HCT116 (cell line): ENCODE results near the gene CAMSAP1. TPM values are rescaled to one million over a fixed set of nuclear protein-coding genes. Genes with fewer than 3 reads are reported as not detected.

Experiments
- ATAC-seq: fragments of 200-7000 bp; cut with Tn5 transposase; 2 replicates; pipeline ENCODE4 v1.9.1; 2020; ENCODE audit warnings: mild to moderate bottlenecking, moderate library complexity
- BruUV-seq: library from RNA; stranded (reverse); fragments of 400-500 nt; replicated peaks from 2 replicates; lab custom pipeline; 2021; lab: Mats Ljungman, UMichigan
- CTCF ChIA-PET: fragments of 300-600 bp; sonication (Branson Sonifier 250); formaldehyde crosslinking; loops from one replicate; lab custom pipeline; 2021; ENCODE audit warnings: antibody characterized with exemption; lab: Charles Lee
- POLR2A ChIA-PET: fragments of 300-600, 350-600 bp; sonication (Branson Sonifier 250); formaldehyde crosslinking; loops from one replicate; lab custom pipeline; 2021; ENCODE audit warnings: antibody characterized with exemption; lab: Charles Lee
- RAD21 ChIA-PET, 2 experiments: fragments of 300-600 bp; sonication (Branson Sonifier 250); formaldehyde crosslinking; loops; one replicate each; lab custom pipeline; 2023; ENCODE audit warnings: low total read pairs in 2 of 2; ENCODE audit not compliant: uncharacterized antibody in 2 of 2, unreplicated experiment in 2 of 2, low non-redundant PET in 1 of 2; lab: Charles Lee
- DNase-seq: peaks from one replicate; pipeline ENCODE4 v3.0.0-alpha.2; 2010; ENCODE audit warnings: low read depth, low spot score
- H2AFZ ChIP-seq: fragments of 200-600 bp; shearing (Covaris generic), sonication (generic); 2 replicates; pipeline ENCODE4 v1.6.1; 2017; ENCODE audit warnings: low read depth, mixed run types, mixed read lengths, antibody characterized with exemption, low read length; ENCODE audit not compliant: poor library complexity, severe bottlenecking
- H3K27ac ChIP-seq: 2 replicates; pipeline ENCODE4 v1.5.1; 2012; ENCODE audit warnings: low read depth, low read length
- H3K27me3 ChIP-seq: fragments of 200-600 bp; sonication (generic); 2 replicates; pipeline ENCODE4 v1.6.1; 2016; ENCODE audit warnings: mixed run types, low read length, mixed read lengths; ENCODE audit not compliant: insufficient read depth
- H3K36me3 ChIP-seq, 2 experiments: fragments of 200-500 bp in 1 of 2; fragments of 200-600 bp in 1 of 2; sonication (Bioruptor generic) in 1 of 2; sonication (generic) in 1 of 2; 2 replicates each; pipeline versions ENCODE4 v1.5.1 to v1.6.1; 2014 to 2016; ENCODE audit warnings: low read length in 2 of 2, inconsistent platforms in 1 of 2, mixed read lengths in 1 of 2, mixed run types in 1 of 2; ENCODE audit not compliant: insufficient read depth in 2 of 2, control insufficient read depth in 1 of 2
- H3K4me1 ChIP-seq, 2 experiments: fragments of 200-600 bp in 1 of 2; sonication (generic) in 1 of 2; 2 replicates each; pipeline versions ENCODE4 v1.5.1 to v1.6.1; 2012 to 2017; ENCODE audit warnings: low read length in 2 of 2, inconsistent platforms in 1 of 2, mild to moderate bottlenecking in 1 of 2, mixed read lengths in 1 of 2, mixed run types in 1 of 2, moderate library complexity in 1 of 2; ENCODE audit not compliant: insufficient read depth in 2 of 2, control insufficient read depth in 1 of 2
- H3K4me2 ChIP-seq: fragments of 200-600 bp; sonication (generic); 2 replicates; pipeline ENCODE4 v1.6.1; 2017; ENCODE audit warnings: mixed run types, low read length, mixed read lengths
- H3K4me3 ChIP-seq, 2 experiments: fragments of 200-600 bp in 1 of 2; sonication (generic) in 1 of 2; replicated peaks in 1 of 2; 2 replicates each; pipeline ENCODE4 v1.5.1; 2011 to 2016; ENCODE audit warnings: low read length in 2 of 2, control low read depth in 1 of 2, low read depth in 1 of 2, mild to moderate bottlenecking in 1 of 2, mixed read lengths in 1 of 2, mixed run types in 1 of 2
- H3K79me2 ChIP-seq: fragments of 200-600 bp; sonication (generic); 2 replicates; pipeline ENCODE4 v1.6.1; 2017; ENCODE audit warnings: mild to moderate bottlenecking, mixed run types, low read length, moderate library complexity, mixed read lengths; ENCODE audit not compliant: insufficient read depth
- H3K9ac ChIP-seq: fragments of 200-600 bp; sonication (generic); 2 replicates; pipeline ENCODE4 v1.6.1; 2016; ENCODE audit warnings: low read length, mixed read lengths
- H3K9me2 ChIP-seq: fragments of 200-600 bp; sonication (generic), shearing (Covaris generic); 2 replicates; pipeline ENCODE4 v1.6.1; 2017; ENCODE audit warnings: mixed run types, mild to moderate bottlenecking, moderate library complexity; ENCODE audit not compliant: insufficient read depth
- H3K9me3 ChIP-seq, 2 experiments: fragments of 200-500 bp in 1 of 2; fragments of 200-600 bp in 1 of 2; sonication (Bioruptor generic) in 1 of 2; sonication (generic) in 1 of 2; 2 replicates each; pipeline ENCODE4 v1.6.1; 2014 to 2017; ENCODE audit warnings: low read length in 2 of 2, mixed read lengths in 2 of 2, inconsistent platforms in 1 of 2, low read depth in 1 of 2, mild to moderate bottlenecking in 1 of 2, mixed run types in 1 of 2, moderate library complexity in 1 of 2; ENCODE audit not compliant: control insufficient read depth in 1 of 2, insufficient read depth in 1 of 2
- H4K20me1 ChIP-seq: fragments of 200-600 bp; sonication (generic), shearing (Covaris generic); 2 replicates; pipeline ENCODE4 v1.6.1; 2017; ENCODE audit warnings: mixed run types, mild to moderate bottlenecking, moderate library complexity; ENCODE audit not compliant: insufficient read depth
- CBX3 ChIP-seq: IDR thresholded peaks from 2 replicates; pipeline ENCODE4 v1.6.1; 2012; ENCODE audit warnings: low read depth
- CTCF ChIP-seq, 3 experiments: fragments of 200-600 bp in 1 of 3; sonication (generic) in 1 of 3; IDR thresholded peaks in 2 of 3; conservative IDR thresholded peaks in 1 of 3; 2 replicates each; pipeline ENCODE4 v1.5.1; 2012 to 2017; ENCODE audit warnings: low read depth in 2 of 3, low read length in 2 of 3, antibody characterized with exemption in 1 of 3, borderline replicate concordance in 1 of 3, control low read depth in 1 of 3, mild to moderate bottlenecking in 1 of 3, mixed read lengths in 1 of 3, mixed run types in 1 of 3, moderate library complexity in 1 of 3; ENCODE audit not compliant: insufficient read depth in 1 of 3
- ELF1 ChIP-seq: IDR thresholded peaks from 2 replicates; pipeline ENCODE4 v1.6.1; 2012; ENCODE audit warnings: low read depth, borderline replicate concordance
- EZH2 ChIP-seq: fragments of 200-600 bp; sonication (generic); IDR thresholded peaks from 2 replicates; pipeline ENCODE4 v1.6.1; 2017; ENCODE audit warnings: antibody characterized with exemption, mixed run types
- EZH2phosphoT487 ChIP-seq: fragments of 200-600 bp; IDR thresholded peaks from 2 replicates; pipeline ENCODE4 v1.6.1; 2018; ENCODE audit warnings: antibody characterized with exemption, borderline replicate concordance
- FOSL1 ChIP-seq: IDR thresholded peaks from 2 replicates; pipeline ENCODE4 v1.6.1; 2012; ENCODE audit warnings: low read depth
- JUND ChIP-seq: IDR thresholded peaks from 2 replicates; pipeline ENCODE4 v1.6.1; 2012
- POLR2A ChIP-seq: IDR thresholded peaks from 2 replicates; pipeline ENCODE4 v1.7.0; 2011; ENCODE audit warnings: borderline replicate concordance; ENCODE audit not compliant: insufficient read depth, insufficient read length; ENCODE audit errors: extremely low read depth
- POLR2AphosphoS5 ChIP-seq: IDR thresholded peaks from 2 replicates; pipeline ENCODE4 v1.6.1; 2011; ENCODE audit warnings: mild to moderate bottlenecking, low read depth, low read length, moderate library complexity
- RAD21 ChIP-seq: IDR thresholded peaks from 2 replicates; pipeline ENCODE4 v1.6.1; 2012; ENCODE audit warnings: low read depth, mild to moderate bottlenecking
- SRF ChIP-seq: IDR thresholded peaks from 2 replicates; pipeline ENCODE4 v1.6.1; 2012; ENCODE audit warnings: low read depth
- TCF7L2 ChIP-seq: IDR thresholded peaks from 2 replicates; pipeline ENCODE4 v1.7.0; 2011; ENCODE audit warnings: borderline replicate concordance, inconsistent platforms; ENCODE audit not compliant: insufficient read depth, insufficient read length; ENCODE audit errors: extremely low read depth
- ZFX ChIP-seq: fragments of 450-650 bp; IDR thresholded peaks from 2 replicates; pipeline ENCODE4 v1.6.1; 2017
- intact Hi-C: fragments of 100-400 bp; cut with micrococcal nuclease; formaldehyde crosslinking; loops from 2 replicates; pipeline ENCODE4 v1.10.0; 2022
- total RNA-seq: library from RNA; stranded (reverse); gene quantifications from one replicate; pipeline ENCODE4 v1.2.1, GENCODE V29; 2021; ENCODE audit not compliant: unreplicated experiment
- TF ChIP-seq, protein P1 (sequence below): IDR thresholded peaks from 2 replicates; pipeline ENCODE4 v1.6.1; 2011; ENCODE audit warnings: mild to moderate bottlenecking, low read length, moderate library complexity; ENCODE audit not compliant: insufficient replicate concordance; ENCODE audit errors: extremely low read depth

CAMSAP1 gene
- total RNA-seq, 1 experiment from 2014 or later = 33.1 TPM

DNA sequence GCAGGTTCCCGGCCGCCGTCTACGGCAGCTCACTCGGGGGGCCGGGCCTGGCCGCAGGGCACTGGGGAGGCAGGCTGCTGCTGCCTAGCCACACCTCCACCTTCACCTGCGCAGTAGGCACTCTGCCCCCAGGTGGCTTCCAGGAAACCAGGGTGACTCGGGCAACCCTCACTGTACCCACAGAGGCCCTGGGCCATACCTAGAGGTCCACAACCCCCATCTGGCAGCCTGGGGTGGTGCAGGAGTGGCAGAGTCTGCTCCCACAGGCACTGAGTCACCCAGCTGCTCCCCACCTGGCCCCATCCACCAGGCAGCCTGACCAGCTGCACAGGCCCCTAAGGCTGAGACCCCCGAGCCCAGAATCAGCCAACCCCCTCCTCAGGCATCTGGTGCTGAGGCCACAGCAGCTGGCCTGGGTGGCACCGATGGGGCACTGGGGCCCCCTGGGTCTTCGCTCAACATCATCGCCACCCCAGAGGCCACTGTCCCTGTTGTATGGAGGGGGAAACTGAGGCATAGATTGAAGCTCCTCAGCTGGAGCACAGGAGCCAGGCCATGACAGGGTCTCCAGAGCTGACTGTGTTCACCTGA is 135.2 kb downstream of the CAMSAP1 start:
- Histone ChIP-seq H3K9ac (no peak overlapping the region), H3K36me3 (no peaks in the 10 kb centered on the region), H3K27ac (no peak overlapping the region), H3K4me1 (no peaks in the 10 kb centered on the region), H3K27me3 (no peaks in the 10 kb centered on the region), H3K4me2 (no peak overlapping the region), H3K4me3 (no peak overlapping the region), H2AFZ (no peak overlapping the region), H4K20me1 (no peaks in the 10 kb centered on the region), H3K79me2 (no peaks in the 10 kb centered on the region), H3K9me2 (no peaks in the 10 kb centered on the region), H3K9me3 (no peaks in the 10 kb centered on the region)
- intact Hi-C loops = no loop called here
- ChIA-PET RAD21 (no interaction called here), POLR2A (no interaction called here), CTCF (no interaction called here)
- ATAC-seq (peak; percentile 72), DNase-seq (no peak)
- peak in 1 of 3 experiments; percentile 20; a peak in 1 of 6 replicates for TF ChIP-seq CTCF (IDR thresholded peaks at IDR 0.05 in 2 of 3, conservative IDR thresholded peaks at IDR 0.05 in 1 of 3; ENCODE audit: borderline replicate concordance in 1 of 3, insufficient read depth in 1 of 3, low read depth in 2 of 3, low read length in 2 of 3)
- no peak for TF ChIP-seq CBX3
- TF ChIP-seq POLR2AphosphoS5 = no peak
- TF ChIP-seq EZH2phosphoT487 = no peak
- TF ChIP-seq EZH2 = no peak
- no TSS peak for BruUV-seq

GRCh38 chr9:135771401-135772051 is 135.8 kb downstream of the CAMSAP1 start:
- ChIA-PET CTCF (no interaction called here), POLR2A (no interaction called here), RAD21 (no interaction called here)
- H3K79me2 ChIP-seq = no peaks in the 10 kb centered on the region
- no peak overlapping the region for H3K4me2 ChIP-seq
- DNase-seq (no peak), ATAC-seq (0 out of 2 replicates have a peak, but pooled peaks have one; percentile 15)
- H3K9me2 ChIP-seq = no peaks in the 10 kb centered on the region
- H3K4me1 ChIP-seq = no peaks in the 10 kb centered on the region
- no peak overlapping the region for H3K9ac ChIP-seq
- BruUV-seq = no TSS peak
- H3K9me3 ChIP-seq = peaks cover 1 to 3% of the 10 kb centered on the region in 2 experiments; a peak in 2 of 4 replicates
- no peak overlapping the region for H3K27ac ChIP-seq
- no peaks in the 10 kb centered on the region for H3K36me3 ChIP-seq
- no peak overlapping the region for H2AFZ ChIP-seq
- no peaks in the 10 kb centered on the region for H3K27me3 ChIP-seq
- no peaks in the 10 kb centered on the region for H4K20me1 ChIP-seq
- H3K4me3 ChIP-seq = no peak overlapping the region
- intact Hi-C loops = no loop called here
- TF ChIP-seq, protein P1, sequence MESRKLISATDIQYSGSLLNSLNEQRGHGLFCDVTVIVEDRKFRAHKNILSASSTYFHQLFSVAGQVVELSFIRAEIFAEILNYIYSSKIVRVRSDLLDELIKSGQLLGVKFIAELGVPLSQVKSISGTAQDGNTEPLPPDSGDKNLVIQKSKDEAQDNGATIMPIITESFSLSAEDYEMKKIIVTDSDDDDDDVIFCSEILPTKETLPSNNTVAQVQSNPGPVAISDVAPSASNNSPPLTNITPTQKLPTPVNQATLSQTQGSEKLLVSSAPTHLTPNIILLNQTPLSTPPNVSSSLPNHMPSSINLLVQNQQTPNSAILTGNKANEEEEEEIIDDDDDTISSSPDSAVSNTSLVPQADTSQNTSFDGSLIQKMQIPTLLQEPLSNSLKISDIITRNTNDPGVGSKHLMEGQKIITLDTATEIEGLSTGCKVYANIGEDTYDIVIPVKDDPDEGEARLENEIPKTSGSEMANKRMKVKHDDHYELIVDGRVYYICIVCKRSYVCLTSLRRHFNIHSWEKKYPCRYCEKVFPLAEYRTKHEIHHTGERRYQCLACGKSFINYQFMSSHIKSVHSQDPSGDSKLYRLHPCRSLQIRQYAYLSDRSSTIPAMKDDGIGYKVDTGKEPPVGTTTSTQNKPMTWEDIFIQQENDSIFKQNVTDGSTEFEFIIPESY = no peak
- TF ChIP-seq SRF = no peak
- no peak for TF ChIP-seq RAD21
- no peak for TF ChIP-seq FOSL1
- no peak for TF ChIP-seq JUND
- TF ChIP-seq EZH2phosphoT487 = no peak
- no peak for TF ChIP-seq TCF7L2
- TF ChIP-seq POLR2AphosphoS5 = no peak
- no peak for TF ChIP-seq CBX3
- TF ChIP-seq ZFX = no peak
- no peak for TF ChIP-seq POLR2A
- no peak for TF ChIP-seq ELF1
